ENCODE measurements around the gene GLS.
"Not testable (repeated sequence)": the region's sequence is repeated elsewhere in the genome, so short reads cannot be mapped to it uniquely, and the experiment has no call there.

The GLS gene

GRCh38 chr2:190947141-190947540 is 66.5 kb downstream of the GLS start:
- Histone ChIP-seq H3K4me1 (ENCODE audit: control insufficient read depth, insufficient read depth, low read length) (peaks cover 22% of the 10 kb centered on the region), H3K9me3 (ENCODE audit: control insufficient read depth, low read length) (no peaks in the 10 kb centered on the region), H3K27me3 (ENCODE audit: control insufficient read depth, insufficient read depth, low read length) (no peaks in the 10 kb centered on the region), H3K9ac (ENCODE audit: low read length) (no peak overlapping the region), H3K36me3 (ENCODE audit: control insufficient read depth, insufficient read depth, low read length) (no peaks in the 10 kb centered on the region), H3K4me3 (ENCODE audit: low read length) (no peak overlapping the region)

DNA sequence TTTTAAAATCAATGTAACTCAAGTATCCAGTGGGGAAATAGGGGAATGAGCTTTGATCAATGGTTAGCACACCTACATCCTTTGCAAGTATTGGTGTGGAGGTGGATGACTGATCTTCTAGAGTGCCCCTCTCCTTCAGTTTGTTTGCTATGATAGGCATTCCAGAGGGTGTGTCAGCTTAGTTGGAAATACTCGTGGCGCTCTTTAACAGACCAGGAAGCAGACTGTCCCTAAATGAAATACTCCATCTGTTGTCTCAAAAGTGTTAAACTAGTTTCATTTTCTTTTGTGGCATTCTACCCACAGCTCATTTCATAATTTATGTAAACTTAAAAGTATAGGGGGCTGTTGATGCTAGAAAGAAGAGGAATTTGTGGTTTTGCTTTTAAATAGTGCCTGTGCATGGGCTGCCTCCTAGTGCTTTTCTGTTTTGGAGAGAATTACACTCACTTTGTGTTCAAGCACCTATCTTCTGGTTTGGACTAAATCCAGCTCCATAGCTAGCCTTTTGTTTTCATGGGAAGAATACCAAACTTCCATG is 67.2 kb downstream of the GLS start:
- H3K4me1 ChIP-seq (ENCODE audit: control insufficient read depth, insufficient read depth, low read length): peaks cover 22% of the 10 kb centered on the region
- peak overlapping the region; percentile 2 for H3K9ac ChIP-seq (ENCODE audit: low read length)
- no peaks in the 10 kb centered on the region for H3K36me3 ChIP-seq (ENCODE audit: control insufficient read depth, insufficient read depth, low read length)
- no peak overlapping the region for H3K4me3 ChIP-seq (ENCODE audit: low read length)
- H3K9me3 ChIP-seq (ENCODE audit: control insufficient read depth, low read length): no peaks in the 10 kb centered on the region
- H3K27me3 ChIP-seq (ENCODE audit: control insufficient read depth, insufficient read depth, low read length): no peaks in the 10 kb centered on the region

GRCh38 chr2:190948671-190949070 is 68.0 kb downstream of the GLS start:
- no peaks in the 10 kb centered on the region for H3K36me3 ChIP-seq (ENCODE audit: control insufficient read depth, insufficient read depth, low read length)
- H3K27me3 ChIP-seq (ENCODE audit: control insufficient read depth, insufficient read depth, low read length): no peaks in the 10 kb centered on the region
- H3K9ac ChIP-seq (ENCODE audit: low read length): peak overlapping the region; percentile 2
- no peak overlapping the region for H3K4me3 ChIP-seq (ENCODE audit: low read length)
- no peaks in the 10 kb centered on the region for H3K9me3 ChIP-seq (ENCODE audit: control insufficient read depth, low read length)
- H3K4me1 ChIP-seq (ENCODE audit: control insufficient read depth, insufficient read depth, low read length): peaks cover 22% of the 10 kb centered on the region

DNA sequence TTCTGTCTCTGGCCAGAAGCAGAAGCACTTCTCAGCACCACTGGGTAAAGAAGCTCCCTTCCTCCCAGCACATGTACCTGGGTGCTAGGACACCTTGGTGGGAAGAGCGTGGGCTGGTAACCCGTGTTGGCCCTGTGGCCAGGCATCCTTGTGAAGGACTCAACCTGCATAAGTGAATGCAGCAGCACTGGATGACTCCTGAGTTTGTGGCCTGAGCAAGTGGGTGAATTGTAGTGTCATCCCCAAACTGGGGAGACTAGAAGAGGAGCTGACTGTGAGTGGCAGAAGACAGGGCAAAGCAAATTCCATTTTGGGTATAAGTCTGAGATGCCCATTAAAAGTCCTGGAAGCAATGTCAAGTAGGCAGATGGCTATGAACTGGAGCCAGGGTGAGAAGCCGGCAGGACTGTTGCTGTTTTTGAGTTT is 70.0 kb downstream of the GLS start:
- Histone ChIP-seq H3K4me3 (ENCODE audit: low read length) (no peak overlapping the region), H3K36me3 (ENCODE audit: control insufficient read depth, insufficient read depth, low read length) (no peaks in the 10 kb centered on the region), H3K27me3 (ENCODE audit: control insufficient read depth, insufficient read depth, low read length) (no peaks in the 10 kb centered on the region), H3K4me1 (ENCODE audit: control insufficient read depth, insufficient read depth, low read length) (peaks cover 22% of the 10 kb centered on the region), H3K9ac (ENCODE audit: low read length) (no peak overlapping the region), H3K9me3 (ENCODE audit: control insufficient read depth, low read length) (no peaks in the 10 kb centered on the region)

DNA sequence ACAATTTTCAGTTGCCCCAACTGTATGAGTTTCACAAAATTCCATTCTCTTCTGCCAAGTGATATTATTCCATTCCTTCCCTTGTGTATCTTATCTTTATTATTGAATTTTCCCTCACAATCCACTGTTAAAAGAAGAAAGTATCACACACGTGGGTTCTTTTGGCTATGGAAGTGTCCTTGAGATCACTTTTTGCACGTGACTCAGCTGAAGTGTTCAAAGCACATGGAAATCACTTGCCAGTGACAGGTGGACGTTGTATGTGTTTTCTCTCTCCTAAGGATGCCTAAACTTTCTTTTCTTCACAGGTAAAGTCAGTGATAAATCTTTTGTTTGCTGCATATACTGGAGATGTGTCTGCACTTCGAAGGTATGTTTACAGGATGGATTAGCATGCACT is 72.6 kb downstream of the GLS start:
- Histone ChIP-seq H3K36me3 (ENCODE audit: control insufficient read depth, insufficient read depth, low read length) (no peaks in the 10 kb centered on the region), H3K9ac (ENCODE audit: low read length) (no peak overlapping the region), H3K4me3 (ENCODE audit: low read length) (no peak overlapping the region), H3K9me3 (ENCODE audit: control insufficient read depth, low read length) (no peaks in the 10 kb centered on the region), H3K27me3 (ENCODE audit: control insufficient read depth, insufficient read depth, low read length) (no peaks in the 10 kb centered on the region), H3K4me1 (ENCODE audit: control insufficient read depth, insufficient read depth, low read length) (peaks cover 9% of the 10 kb centered on the region)

- Histone ChIP-seq H3K36me3 (ENCODE audit: control insufficient read depth, insufficient read depth, low read length) (no peaks in the 10 kb centered on the region), H3K4me1 (ENCODE audit: control insufficient read depth, insufficient read depth, low read length) (no peaks in the 10 kb centered on the region), H3K9me3 (ENCODE audit: control insufficient read depth, low read length) (no peaks in the 10 kb centered on the region), H3K27me3 (ENCODE audit: control insufficient read depth, insufficient read depth, low read length) (no peaks in the 10 kb centered on the region), H3K4me3 (ENCODE audit: low read length) (no peak overlapping the region), H3K9ac (ENCODE audit: low read length) (no peak overlapping the region)
Observed at GRCh38 chr2:190959911-190960788, 79.5 kb downstream of the GLS start.

DNA sequence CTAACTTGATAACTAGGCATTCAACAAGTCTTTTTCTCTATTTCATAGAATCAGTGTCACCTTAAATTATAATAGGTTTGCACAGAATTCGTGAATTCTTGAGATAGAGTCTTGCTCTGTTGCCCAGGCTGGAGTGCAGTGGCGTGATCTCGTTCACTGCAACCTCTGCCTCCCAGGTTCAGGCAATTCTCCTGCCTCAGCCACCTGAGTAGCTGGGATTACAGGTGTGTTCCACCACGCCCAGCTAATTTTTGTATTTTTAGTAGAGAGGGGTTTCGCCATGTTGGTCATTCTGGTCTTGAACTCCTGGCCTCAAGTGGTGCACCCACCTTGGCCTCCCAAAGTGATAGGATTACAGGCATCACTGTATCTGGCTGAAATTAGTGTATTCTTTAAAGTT is 80.5 kb downstream of the GLS start:
- not testable (repeated sequence) for H3K9me3 ChIP-seq (ENCODE audit: control insufficient read depth, low read length); H3K4me3 ChIP-seq (ENCODE audit: low read length); H3K4me1 ChIP-seq (ENCODE audit: control insufficient read depth, insufficient read depth, low read length); H3K9ac ChIP-seq (ENCODE audit: low read length); H3K27me3 ChIP-seq (ENCODE audit: control insufficient read depth, insufficient read depth, low read length); H3K36me3 ChIP-seq (ENCODE audit: control insufficient read depth, insufficient read depth, low read length)

- no peak overlapping the region for H3K9ac ChIP-seq (ENCODE audit: low read length)
- no peaks in the 10 kb centered on the region for H3K4me1 ChIP-seq (ENCODE audit: control insufficient read depth, insufficient read depth, low read length)
- no peak overlapping the region for H3K4me3 ChIP-seq (ENCODE audit: low read length)
- peaks cover 4% of the 10 kb centered on the region for H3K36me3 ChIP-seq (ENCODE audit: control insufficient read depth, insufficient read depth, low read length)
- H3K27me3 ChIP-seq (ENCODE audit: control insufficient read depth, insufficient read depth, low read length): no peaks in the 10 kb centered on the region
- no peaks in the 10 kb centered on the region for H3K9me3 ChIP-seq (ENCODE audit: control insufficient read depth, low read length)
Observed at GRCh38 chr2:190961918-190962487, 81.4 kb downstream of the GLS start.

GRCh38 chr2:190963088-190963487 is 82.5 kb downstream of the GLS start:
- no peaks in the 10 kb centered on the region for H3K9me3 ChIP-seq (ENCODE audit: control insufficient read depth, low read length)
- no peaks in the 10 kb centered on the region for H3K27me3 ChIP-seq (ENCODE audit: control insufficient read depth, insufficient read depth, low read length)
- H3K4me3 ChIP-seq (ENCODE audit: low read length): no peak overlapping the region
- H3K9ac ChIP-seq (ENCODE audit: low read length): no peak overlapping the region
- H3K36me3 ChIP-seq (ENCODE audit: control insufficient read depth, insufficient read depth, low read length): peaks cover 4% of the 10 kb centered on the region
- H3K4me1 ChIP-seq (ENCODE audit: control insufficient read depth, insufficient read depth, low read length): no peaks in the 10 kb centered on the region

DNA sequence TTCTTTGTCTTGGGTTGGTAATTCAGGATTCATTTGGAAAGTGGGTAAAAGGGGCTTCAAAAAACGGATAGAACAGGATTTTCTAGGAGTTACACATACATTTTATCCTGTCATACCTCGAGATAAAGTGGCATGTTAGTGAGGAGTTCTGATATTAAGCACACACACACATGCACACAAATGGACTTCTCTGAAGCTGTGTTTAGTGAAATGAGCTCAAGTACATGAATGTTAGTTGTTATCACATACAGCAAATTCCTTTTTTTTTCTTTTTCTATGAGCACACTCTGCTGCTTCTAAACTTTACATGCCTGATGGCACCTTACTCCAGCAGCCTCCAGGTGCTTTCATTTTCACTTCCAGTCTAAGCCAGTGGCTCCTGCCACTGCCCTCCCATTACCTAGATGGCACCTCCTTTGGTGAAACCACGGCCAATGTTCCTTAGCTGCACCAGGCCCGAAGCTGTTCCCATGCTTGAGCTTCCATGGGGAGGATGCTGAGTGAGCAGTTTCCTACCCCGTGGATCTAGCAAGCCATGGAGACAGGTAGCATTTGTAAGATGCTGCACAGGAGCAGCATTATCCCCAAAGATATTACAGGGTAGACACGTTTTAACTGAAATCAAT is 83.7 kb downstream of the GLS start:
- H3K36me3 ChIP-seq (ENCODE audit: control insufficient read depth, insufficient read depth, low read length): peaks cover 4% of the 10 kb centered on the region
- no peaks in the 10 kb centered on the region for H3K27me3 ChIP-seq (ENCODE audit: control insufficient read depth, insufficient read depth, low read length)
- H3K4me3 ChIP-seq (ENCODE audit: low read length): no peak overlapping the region
- no peak overlapping the region for H3K9ac ChIP-seq (ENCODE audit: low read length)
- H3K4me1 ChIP-seq (ENCODE audit: control insufficient read depth, insufficient read depth, low read length): no peaks in the 10 kb centered on the region
- H3K9me3 ChIP-seq (ENCODE audit: control insufficient read depth, low read length): no peaks in the 10 kb centered on the region

DNA sequence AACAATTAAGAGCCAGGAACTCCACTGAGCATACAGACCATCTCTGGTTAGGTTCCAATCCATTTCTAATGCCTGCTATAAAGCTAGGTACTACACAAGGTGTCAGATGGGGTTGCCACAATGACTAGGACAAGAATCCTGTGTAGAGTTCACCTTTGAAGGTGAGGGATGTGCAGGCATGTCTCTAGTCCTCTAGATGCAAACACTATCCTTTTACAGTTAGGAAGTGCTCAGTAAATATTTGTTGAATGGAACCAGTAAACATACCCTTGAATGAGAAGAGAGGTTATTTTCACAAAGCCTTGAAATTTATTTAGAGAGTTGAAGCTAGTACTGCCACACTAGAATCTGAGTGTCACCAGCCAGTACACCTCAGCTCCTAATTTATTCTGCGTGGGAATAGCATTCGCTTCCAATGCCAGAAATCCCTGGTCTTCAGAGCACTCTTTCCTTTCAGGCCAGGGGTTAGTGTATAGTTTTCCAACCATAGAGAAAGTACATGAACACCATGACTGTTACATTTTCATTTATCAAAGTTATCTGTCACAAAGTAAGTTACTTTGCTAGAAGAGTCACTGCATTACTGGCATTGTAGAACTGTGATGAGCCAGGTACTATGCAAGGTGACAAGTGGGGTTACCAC is 85.1 kb downstream of the GLS start:
- Histone ChIP-seq H3K4me1 (ENCODE audit: control insufficient read depth, insufficient read depth, low read length) (no peaks in the 10 kb centered on the region), H3K9me3 (ENCODE audit: control insufficient read depth, low read length) (no peaks in the 10 kb centered on the region), H3K27me3 (ENCODE audit: control insufficient read depth, insufficient read depth, low read length) (no peaks in the 10 kb centered on the region), H3K9ac (ENCODE audit: low read length) (no peak overlapping the region), H3K36me3 (ENCODE audit: control insufficient read depth, insufficient read depth, low read length) (peaks cover 9% of the 10 kb centered on the region), H3K4me3 (ENCODE audit: low read length) (no peak overlapping the region)

DNA sequence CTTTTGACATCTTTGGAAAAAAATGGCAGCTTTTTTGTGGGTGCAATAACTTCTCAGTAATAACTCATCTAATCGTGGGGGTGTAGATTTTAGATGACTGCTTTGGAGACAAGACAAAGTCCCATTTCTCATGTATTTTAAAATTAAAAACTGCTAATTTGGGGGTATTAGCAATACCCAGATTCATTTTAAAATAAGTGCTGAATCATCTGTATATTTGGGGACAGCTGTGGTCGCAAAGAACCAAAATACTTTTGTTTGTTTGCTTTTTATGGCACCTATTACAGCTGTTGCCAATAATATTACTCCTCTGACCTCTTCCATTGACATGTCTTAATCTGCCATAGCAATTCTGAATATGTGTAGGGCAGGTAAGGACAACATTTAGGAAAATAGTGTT is 87.9 kb downstream of the GLS start:
- no peak overlapping the region for H3K9ac ChIP-seq (ENCODE audit: low read length)
- no peaks in the 10 kb centered on the region for H3K9me3 ChIP-seq (ENCODE audit: control insufficient read depth, low read length)
- peaks cover 16% of the 10 kb centered on the region for H3K36me3 ChIP-seq (ENCODE audit: control insufficient read depth, insufficient read depth, low read length)
- H3K4me1 ChIP-seq (ENCODE audit: control insufficient read depth, insufficient read depth, low read length): no peaks in the 10 kb centered on the region
- no peak overlapping the region for H3K4me3 ChIP-seq (ENCODE audit: low read length)
- H3K27me3 ChIP-seq (ENCODE audit: control insufficient read depth, insufficient read depth, low read length): no peaks in the 10 kb centered on the region
